HepG2 (cell line): Measurements from ENCODE around the gene WDR83. TPM values are rescaled to one million over a fixed set of nuclear protein-coding genes. Genes with fewer than 3 reads are reported as not detected.

ENCODE experiments used
- ARNTL ChIP-seq: sonication (generic); formaldehyde crosslinking; IDR thresholded peaks from 2 replicates; pipeline ENCODE4 v1.4.0; 2020; ENCODE audit warnings: mild to moderate bottlenecking, missing genetic modification reagents
- BRF2 ChIP-seq: sonication (generic); formaldehyde crosslinking; IDR thresholded peaks from 2 replicates; pipeline ENCODE4 v1.8.1; 2022; ENCODE audit warnings: mild to moderate bottlenecking, missing genetic modification reagents
- DRAP1 ChIP-seq: IDR thresholded peaks from 2 replicates; pipeline ENCODE4 v1.6.1; 2016; ENCODE audit warnings: missing genetic modification reagents, missing compliant biosample characterization
- FOXP4 ChIP-seq: sonication (generic); formaldehyde crosslinking; IDR thresholded peaks from 2 replicates; pipeline ENCODE4 v1.4.0; 2020; ENCODE audit warnings: missing genetic modification reagents
- HOXA3 ChIP-seq: sonication (generic); formaldehyde crosslinking; IDR thresholded peaks from 2 replicates; pipeline ENCODE4 v1.5.0; 2020; ENCODE audit warnings: missing genetic modification reagents
- IRF9 ChIP-seq: sonication (generic); formaldehyde crosslinking; IDR thresholded peaks from 2 replicates; pipeline ENCODE4 v1.8.0; 2022; ENCODE audit warnings: missing genetic modification reagents, mild to moderate bottlenecking, borderline replicate concordance
- PBX3 ChIP-seq: sonication (generic); formaldehyde crosslinking; IDR thresholded peaks from 2 replicates; pipeline ENCODE4 v1.8.1; 2023; ENCODE audit warnings: missing genetic modification reagents, inconsistent platforms, borderline replicate concordance
- POLR2AphosphoS2 ChIP-seq: IDR thresholded peaks from 2 replicates; pipeline ENCODE4 v1.6.1; 2011; ENCODE audit warnings: low read depth, low read length, improper control_type of control experiment
- RBAK ChIP-seq: sonication (generic); formaldehyde crosslinking; IDR thresholded peaks from 2 replicates; pipeline ENCODE4 v1.5.1; 2020; ENCODE audit warnings: mild to moderate bottlenecking, missing genetic modification reagents
- SNAPC2 ChIP-seq: sonication (generic); formaldehyde crosslinking; IDR thresholded peaks from 2 replicates; pipeline ENCODE4 v1.8.1; 2022; ENCODE audit warnings: mild to moderate bottlenecking, missing genetic modification reagents
- TAF1 ChIP-seq: sonication (generic); formaldehyde crosslinking; IDR thresholded peaks from 2 replicates; pipeline ENCODE4 v1.4.0; 2020; ENCODE audit warnings: missing genetic modification reagents
- TARDBP ChIP-seq: sonication (generic); formaldehyde crosslinking; IDR thresholded peaks from 2 replicates; pipeline ENCODE4 v1.8.0; 2022; ENCODE audit warnings: mild to moderate bottlenecking, missing genetic modification reagents
- ZBTB14 ChIP-seq: sonication (generic); formaldehyde crosslinking; IDR thresholded peaks from 2 replicates; pipeline ENCODE4 v1.4.0; 2020; ENCODE audit warnings: missing genetic modification reagents
- ZBTB49 ChIP-seq: sonication (generic); formaldehyde crosslinking; IDR thresholded peaks from 2 replicates; pipeline ENCODE4 v1.4.0; 2020; ENCODE audit warnings: missing genetic modification reagents, borderline replicate concordance
- ZC3H13 ChIP-seq: sonication (generic); formaldehyde crosslinking; IDR thresholded peaks from 2 replicates; pipeline ENCODE4 v1.8.1; 2023; ENCODE audit warnings: mild to moderate bottlenecking, missing genetic modification reagents, moderate library complexity
- ZFX ChIP-seq: sonication (generic); formaldehyde crosslinking; IDR thresholded peaks from 2 replicates; pipeline ENCODE4 v1.4.0; 2020; ENCODE audit warnings: mild to moderate bottlenecking, low read depth, missing genetic modification reagents, moderate library complexity
- ZMAT5 ChIP-seq: sonication (generic); formaldehyde crosslinking; IDR thresholded peaks from 2 replicates; pipeline ENCODE4 v1.5.0; 2020; ENCODE audit warnings: mild to moderate bottlenecking, low read depth, missing genetic modification reagents, borderline replicate concordance
- ZNF619 ChIP-seq: sonication (generic); formaldehyde crosslinking; IDR thresholded peaks from 2 replicates; pipeline ENCODE4 v1.4.0; 2020; ENCODE audit warnings: mild to moderate bottlenecking, missing genetic modification reagents
- polyA plus RNA-seq, 8 experiments: library from polyadenylated mRNA; depleted of rRNA in 3 of 8; stranded (reverse) in 7 of 8; unstranded in 1 of 8; fragments of >200 nt; fragmentation: Illumina TruSeq in 4 of 8; extraction: Trizol in 4 of 8; gene quantifications; 2 replicates each; pipeline versions ENCODE4 v1.2.1 to v1.2.3, GENCODE V29; 2011 to 2016; ENCODE audit warnings: low read depth in 4 of 8, missing spikeins in 1 of 8, mixed read lengths in 1 of 8; ENCODE audit not compliant: insufficient read depth in 1 of 8
- total RNA-seq, 5 experiments: library from RNA; depleted of rRNA; stranded (reverse); fragments of >200 nt; fragmentation: Illumina TruSeq; extraction: Trizol; gene quantifications; 2 replicates each; pipeline ENCODE4 v1.2.3, GENCODE V29; 2016; ENCODE audit warnings: low read depth in 1 of 5

Gene WDR83
- total and polyA plus RNA-seq, 2 of the 13 experiments (the other 11 are each of a cell fraction or from before 2014, with no cell fraction given), result 4.5 to 10.7 TPM

- TF ChIP-seq IRF9 (CRISPR knock-in tag) (no peak; the same call in 1 of the 2 replicates), ZNF619 (CRISPR knock-in tag) (no peak), HOXA3 (0 out of 2 replicates have a peak, but pooled peaks have one; percentile 13), POLR2AphosphoS2 (no peak), ZMAT5 (CRISPR knock-in tag) (no peak), PBX3 (CRISPR knock-in tag) (no peak), RBAK (no peak), ZC3H13 (CRISPR knock-in tag) (no peak), TARDBP (CRISPR knock-in tag) (no peak), ZBTB49 (CRISPR knock-in tag) (no peak), SNAPC2 (CRISPR knock-in tag) (no peak), ZBTB14 (CRISPR knock-in tag) (0 out of 2 replicates have a peak, but pooled peaks have one; percentile 23), BRF2 (CRISPR knock-in tag) (no peak), ZFX (CRISPR knock-in tag) (peak; percentile 84), FOXP4 (CRISPR knock-in tag) (no peak), DRAP1 (CRISPR knock-in tag) (no peak), TAF1 (CRISPR knock-in tag) (peak; percentile 52; the same call in 1 of the 2 replicates), ARNTL (CRISPR knock-in tag) (no peak)
These were observed at the start of gene WDR83, which contains the start of gene MAN2B1 (continued) for GRCh38 chr19:12666265-12667048.
